ACHN (cell line): ENCODE results near the gene TYMS.
"Not testable (repeated sequence)": the region's sequence is repeated elsewhere in the genome, so short reads cannot be mapped to it uniquely, and the experiment has no call there.

Experiments used
- DNase-seq: peaks from one replicate; pipeline ENCODE4 v3.0.0-alpha.2; 2015
- in situ Hi-C: cut with HindIII; loops from 2 replicates; pipeline ENCODE4 v1.10.0; 2017; ENCODE audit warnings: low sequenced_read_pairs, low pct_ligation_motif_present, low pct_unique_long_range_greater_than_20kb

TYMS gene

GRCh38 chr18:673317-673716, 15.9 kb downstream of the TYMS start:
- in situ Hi-C loops: no loop called here

GRCh38 chr18:673769-674168, 16.3 kb downstream of the TYMS start:
- no peak for DNase-seq
- in situ Hi-C loops: no loop called here

More at GRCh38 chr18:673317-673716, 15.9 kb downstream of the TYMS start:
- no peak for DNase-seq

- no peak for DNase-seq
- in situ Hi-C loops: no loop called here
Measured at GRCh38 chr18:675307-675706, 17.9 kb downstream of the TYMS start.

GRCh38 chr18:676069-676468, 18.6 kb downstream of the TYMS start:
- in situ Hi-C loops: no loop called here

GRCh38 chr18:676736-677135, 19.3 kb downstream of the TYMS start:
- in situ Hi-C loops: no loop called here
- DNase-seq: no peak

More at GRCh38 chr18:676069-676468, 18.6 kb downstream of the TYMS start:
- no peak for DNase-seq

GRCh38 chr18:677145-677544, 19.7 kb downstream of the TYMS start:
- no peak for DNase-seq
- in situ Hi-C loops: no loop called here

- no peak for DNase-seq
- in situ Hi-C loops: no loop called here
Measured at GRCh38 chr18:677951-678381, 20.5 kb downstream of the TYMS start.

GRCh38 chr18:678482-679182, 21.2 kb downstream of the TYMS start:
- in situ Hi-C loops: no loop called here
- DNase-seq: no peak

GRCh38 chr18:679516-679915, 22.1 kb downstream of the TYMS start:
- in situ Hi-C loops: no loop called here
- no peak for DNase-seq

- no peak for DNase-seq
- in situ Hi-C loops: no loop called here
Measured at GRCh38 chr18:680392-680791, 22.9 kb downstream of the TYMS start.

- no peak for DNase-seq
- in situ Hi-C loops: no loop called here
Measured at GRCh38 chr18:681985-682384, 24.5 kb downstream of the TYMS start.

- DNase-seq, in situ Hi-C loops: not testable (repeated sequence)
Measured at GRCh38 chr18:682416-682815, 25.0 kb downstream of the TYMS start.

- in situ Hi-C loops: no loop called here
- no peak for DNase-seq
Measured at GRCh38 chr18:682833-683232, 25.4 kb downstream of the TYMS start.

- in situ Hi-C loops: no loop called here
- no peak for DNase-seq
Measured at GRCh38 chr18:683531-683930, 26.1 kb downstream of the TYMS start.

GRCh38 chr18:685438-685837, 28.0 kb downstream of the TYMS start:
- in situ Hi-C loops: no loop called here
- DNase-seq: no peak

GRCh38 chr18:686339-687111, 29.1 kb downstream of the TYMS start:
- no peak for DNase-seq
- in situ Hi-C loops: no loop called here

GRCh38 chr18:688323-688722, 30.9 kb downstream of the TYMS start:
- in situ Hi-C loops: no loop called here
- no peak for DNase-seq

- no peak for DNase-seq
- in situ Hi-C loops: no loop called here
Measured at GRCh38 chr18:692824-693223, 35.4 kb downstream of the TYMS start.

- in situ Hi-C loops: no loop called here
- DNase-seq: no peak
Measured at GRCh38 chr18:693466-694187, 36.2 kb downstream of the TYMS start.
